Measurements from ENCODE around the gene HAUS1. TPM values are rescaled to one million over a fixed set of nuclear protein-coding genes. Genes with fewer than 3 reads are reported as not detected.
A peak's percentile ranks its signal among the peaks of the same experiment; 100 is the strongest.

HAUS1 gene
- total and polyA plus RNA-seq, 2 of the 8 experiments (the other 6 are each of a cell fraction or from before 2014, with no cell fraction given), result 104 TPM

DNA sequence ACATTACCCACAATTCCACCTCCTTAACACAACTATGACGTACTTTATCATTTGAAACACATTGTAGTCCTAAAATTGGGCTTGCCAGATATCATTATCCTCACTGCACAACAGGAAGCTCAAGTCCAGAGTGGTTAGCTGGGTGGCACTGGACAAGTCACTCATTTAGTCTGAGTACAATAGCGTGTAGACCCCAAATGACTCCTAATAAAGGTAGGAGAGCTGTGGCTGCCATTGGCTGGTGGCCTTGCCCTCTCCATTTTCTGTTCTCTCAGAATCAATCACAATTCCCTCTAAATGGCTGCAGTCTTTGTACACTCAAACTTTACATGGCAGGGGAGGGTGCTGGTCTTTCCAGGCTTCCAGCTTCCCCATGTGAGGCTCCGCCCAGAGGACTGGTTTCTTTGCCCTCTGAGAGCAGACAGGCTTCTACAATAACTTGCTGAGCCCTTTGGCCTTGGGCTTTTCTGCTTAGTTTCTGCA is 43.8 kb upstream of the HAUS1 start:
- no peak overlapping the region for H3K18ac ChIP-seq (ENCODE audit: extremely low read depth, low read length)
- no peaks in the 10 kb centered on the region for H3K23me2 ChIP-seq (ENCODE audit: low read depth, low read length)
- H3K4me1 ChIP-seq (replicated peaks in 1 of 4; ENCODE audit: control insufficient read depth in 3 of 4, insufficient read depth in 4 of 4, low read length in 3 of 4), result no peaks in the 10 kb centered on the region
- no peak overlapping the region for H3K56ac ChIP-seq (replicated peaks; ENCODE audit: insufficient read length, low read depth, low read length)
- WGBS, 2 experiments (ENCODE audit: extremely low coverage in 1 of 2, insufficient coverage in 1 of 2, insufficient read length in 1 of 2, insufficient replicate concordance in 2 of 2, low coverage in 1 of 2, low lambda C conversion rate in 2 of 2, missing lambda C conversion rate in 1 of 2), result 89% methylated on average over 3 of the region's 3 CpGs; no CpG with 5 or more reads in 1 of the 2 experiments
- H2AFZ ChIP-seq (ENCODE audit: low read length), result no peak overlapping the region
- H2BK120ac ChIP-seq (replicated peaks; ENCODE audit: low read depth, low read length), result no peak overlapping the region
- no peaks in the 10 kb centered on the region for H3K79me2 ChIP-seq (ENCODE audit: control insufficient read depth in 1 of 2, insufficient read depth in 2 of 2, low read length in 2 of 2)
- H4K20me1 ChIP-seq (replicated peaks in 1 of 2; ENCODE audit: control insufficient read depth in 1 of 2, insufficient read depth in 2 of 2, low read length in 2 of 2), result no peaks in the 10 kb centered on the region
- H2BK12ac ChIP-seq (ENCODE audit: low read depth, low read length), result no peak overlapping the region
- H3K36me3 ChIP-seq (ENCODE audit: control insufficient read depth in 2 of 4, insufficient read depth in 4 of 4, low read length in 3 of 4), result no peaks in the 10 kb centered on the region
- no peaks in the 10 kb centered on the region for H3K9me3 ChIP-seq (ENCODE audit: insufficient read depth in 2 of 2, low read depth in 1 of 2, low read length in 1 of 2)
- TF ChIP-seq GABPA (IDR thresholded peaks at IDR 0.05; ENCODE audit: borderline replicate concordance, insufficient read depth, low read length) (no peak), RAD21 (IDR thresholded peaks at IDR 0.05 in 1 of 2, conservative IDR thresholded peaks at IDR 0.05 in 1 of 2; ENCODE audit: low read depth in 2 of 2, low read length in 2 of 2) (no peak), CBX5 (IDR thresholded peaks at IDR 0.05; ENCODE audit: low read depth, low read length) (no peak), TAF1 (IDR thresholded peaks at IDR 0.05; ENCODE audit: low read depth, low read length) (no peak), KDM5A (IDR thresholded peaks at IDR 0.05; ENCODE audit: low read length) (no peak), RBBP5 (IDR thresholded peaks at IDR 0.05; ENCODE audit: borderline replicate concordance, low read depth, low read length) (no peak), CHD2 (IDR thresholded peaks at IDR 0.05; ENCODE audit: low read length) (no peak), TCF12 (IDR thresholded peaks at IDR 0.05; ENCODE audit: low read depth, low read length) (no peak), TBP (IDR thresholded peaks at IDR 0.05; ENCODE audit: low read depth, low read length) (no peak), SAP30 (IDR thresholded peaks at IDR 0.05; ENCODE audit: insufficient read depth, insufficient replicate concordance, low read length) (no peak), CBX8 (IDR thresholded peaks at IDR 0.05; ENCODE audit: borderline replicate concordance, low read depth, low read length) (no peak), RXRA (IDR thresholded peaks at IDR 0.05; ENCODE audit: insufficient read depth, low read depth, low read length) (no peak)
- ChIA-PET CTCF (ENCODE audit: partially characterized antibody) (interaction anchor here (2.5 kb wide), 1 partner anchor 12 kb away, joined by 18 read pairs; the partner anchor contains the start of gene PSTPIP2), POLR2A (ENCODE audit: partially characterized antibody) (interaction anchor here (1.4 kb wide), 1 partner anchor 9 kb away, joined by 3 read pairs; no protein-coding TSS in a partner anchor)
- no peak overlapping the region for H2AK5ac ChIP-seq (ENCODE audit: low read depth, low read length)
- H2BK5ac ChIP-seq (ENCODE audit: low read depth, low read length), result no peak overlapping the region
- no peak overlapping the region for H3K9ac ChIP-seq (replicated peaks in 1 of 4; ENCODE audit: extremely low read depth in 1 of 4, low read depth in 3 of 4, low read length in 3 of 4)
- no peak for FAIRE-seq
- H3K79me1 ChIP-seq (ENCODE audit: low read depth, low read length), result no peaks in the 10 kb centered on the region
- no peak overlapping the region for H3K4me2 ChIP-seq (ENCODE audit: insufficient read depth in 1 of 2, low read depth in 2 of 2, low read length in 2 of 2)
- DNase-seq (ENCODE audit: low read depth in 1 of 2, low spot score in 2 of 2), result peak in 1 of 2 experiments; percentile 35
- H3K27ac ChIP-seq (ENCODE audit: low read depth, low read length), result no peak overlapping the region
- no peak overlapping the region for H2BK15ac ChIP-seq (ENCODE audit: low read length)
- no peak overlapping the region for H4K91ac ChIP-seq (replicated peaks; ENCODE audit: insufficient read length, low read length)
- H3K14ac ChIP-seq (ENCODE audit: insufficient read length), result no peak overlapping the region
- no peak overlapping the region for H4K5ac ChIP-seq (ENCODE audit: insufficient read length, low read depth, low read length)
- H4K8ac ChIP-seq (ENCODE audit: extremely low read depth, insufficient read depth, low read length), result no peak overlapping the region
- no peak overlapping the region for H2BK20ac ChIP-seq (ENCODE audit: low read length)
- no peak overlapping the region for H3K4me3 ChIP-seq (ENCODE audit: extremely low read depth in 1 of 4, insufficient read depth in 2 of 4, low read depth in 3 of 4, low read length in 4 of 4)
- no peak overlapping the region for H3K4ac ChIP-seq (replicated peaks; ENCODE audit: insufficient read length, low read depth, low read length)
- no peaks in the 10 kb centered on the region for H3K27me3 ChIP-seq (replicated peaks in 1 of 4; ENCODE audit: control insufficient read depth in 3 of 4, extremely low read depth in 1 of 4, insufficient read depth in 3 of 4, low read length in 3 of 4)
- H3K23ac ChIP-seq (ENCODE audit: insufficient read length), result no peak overlapping the region
